Amniotic epithelial cell (primary cell): ENCODE measurements around the gene DNAH1.

ENCODE experiments used
- DNase-seq: peaks from one replicate; pipeline ENCODE4 v3.0.0-alpha.2; 2010; ENCODE audit warnings: low read depth

DNAH1 gene

GRCh38 chr3:52403271-52403841 is 87.2 kb downstream of the DNAH1 start:
- no peak for DNase-seq

- no peak for DNase-seq
These were observed 87.8 kb downstream of the DNAH1 start for GRCh38 chr3:52403955-52404354.

DNA sequence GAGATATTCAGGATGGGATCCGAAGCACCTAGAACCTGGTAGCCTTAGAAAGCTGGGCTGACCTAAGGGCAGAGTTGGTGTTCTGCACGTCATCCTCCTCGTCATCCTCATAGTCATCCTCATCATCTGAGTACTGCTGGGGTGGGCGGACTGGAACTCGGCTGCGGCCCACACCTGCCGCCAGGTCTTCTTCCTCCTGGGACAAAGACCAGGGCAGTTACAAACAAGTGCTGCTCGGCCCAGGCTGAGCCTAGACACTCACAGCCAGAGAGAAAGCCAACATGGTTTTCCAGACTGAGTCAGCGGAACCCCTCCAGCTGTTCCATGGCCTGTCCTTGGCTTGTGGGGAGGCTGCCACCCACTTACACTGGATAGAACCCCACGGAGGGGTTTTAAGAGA is 88.3 kb downstream of the DNAH1 start:
- DNase-seq: no peak

DNA sequence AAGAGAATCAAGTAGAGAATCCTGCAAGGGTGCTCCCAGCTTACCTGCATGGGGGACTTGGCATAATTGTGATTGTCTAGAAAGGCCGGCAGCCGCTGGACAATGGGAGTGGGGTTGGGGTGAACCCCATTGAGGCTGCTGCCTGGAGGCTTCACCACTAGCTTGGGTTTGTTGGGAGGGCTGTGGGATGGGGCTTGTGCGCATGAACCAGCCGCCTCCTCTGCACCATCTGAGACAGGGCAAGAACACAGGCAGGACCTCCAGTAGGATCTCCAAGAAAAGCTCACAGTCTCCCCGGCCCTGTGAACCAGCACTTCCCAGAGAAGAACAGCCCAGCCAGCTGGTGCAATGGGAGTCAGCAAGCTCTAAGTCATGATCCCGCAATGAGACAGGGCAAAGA is 88.9 kb downstream of the DNAH1 start:
- no peak for DNase-seq

- no peak for DNase-seq
These were observed 89.5 kb downstream of the DNAH1 start for GRCh38 chr3:52405601-52406110.

DNA sequence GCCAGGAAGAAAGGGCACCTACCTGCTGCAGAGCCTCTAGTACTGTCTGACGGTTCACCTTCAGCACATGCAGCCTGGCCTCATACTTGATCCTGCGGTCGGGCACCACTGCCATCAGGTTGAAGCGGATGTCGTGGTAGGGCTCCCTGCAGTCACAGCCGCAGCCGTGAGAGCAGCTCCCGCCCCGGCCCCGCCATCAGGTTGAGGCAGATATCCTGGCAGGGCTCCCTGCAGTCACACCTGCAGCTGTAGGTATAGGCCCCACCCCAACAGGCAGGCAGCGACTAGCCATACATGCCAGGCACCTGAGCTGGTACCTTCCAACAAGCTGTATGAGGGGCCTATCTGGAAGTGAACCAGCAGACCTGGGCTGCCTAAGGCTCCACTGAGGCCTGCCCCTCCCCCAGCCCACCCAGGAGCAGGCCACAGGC is 90.1 kb downstream of the DNAH1 start:
- no peak for DNase-seq

- DNase-seq: no peak
These were observed 90.8 kb downstream of the DNAH1 start for GRCh38 chr3:52406791-52407510.

- DNase-seq: no peak
These were observed 91.7 kb downstream of the DNAH1 start for GRCh38 chr3:52407779-52408178.

DNA sequence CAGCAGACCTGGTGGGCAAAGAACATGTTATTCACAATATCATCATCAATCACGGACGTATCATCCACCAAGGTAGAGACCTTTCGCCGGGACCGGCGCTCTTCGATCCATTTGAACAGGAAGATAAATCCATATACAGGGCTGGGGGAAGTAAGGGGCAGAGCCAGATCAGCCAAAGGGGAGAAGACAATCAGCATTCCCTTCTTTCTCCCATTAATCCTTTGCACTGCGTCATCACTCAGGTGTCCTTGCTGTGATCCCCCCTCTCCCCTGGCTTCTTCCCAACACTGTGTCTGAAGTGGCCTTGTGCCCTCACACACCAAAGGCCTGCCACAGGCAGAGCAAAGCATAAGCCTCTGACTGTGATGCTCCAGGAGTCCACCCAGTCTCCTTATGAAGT is 92.3 kb downstream of the DNAH1 start:
- DNase-seq: no peak

GRCh38 chr3:52415800-52416199 is 99.7 kb downstream of the DNAH1 start:
- no peak for DNase-seq

DNA sequence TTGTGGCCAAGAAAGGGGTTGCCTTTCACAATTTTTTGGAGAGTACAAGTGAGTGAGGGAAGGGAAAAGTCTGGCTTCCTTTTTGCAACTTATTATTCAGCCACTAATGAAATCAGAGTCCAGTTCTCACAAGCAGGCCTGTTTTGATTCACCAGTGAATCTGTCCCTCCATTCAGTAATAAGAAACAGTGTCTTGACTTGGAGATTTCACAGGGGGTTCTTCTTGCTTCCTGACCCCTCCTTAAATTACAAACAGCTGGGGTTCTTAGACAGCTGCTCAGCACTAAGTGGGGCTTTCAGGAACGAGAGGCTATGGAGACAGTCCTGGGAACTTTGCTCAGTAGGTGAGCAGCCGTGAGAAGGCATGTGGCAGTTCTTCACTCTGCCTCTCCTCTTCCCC is 104.3 kb downstream of the DNAH1 start:
- DNase-seq: no peak

DNA sequence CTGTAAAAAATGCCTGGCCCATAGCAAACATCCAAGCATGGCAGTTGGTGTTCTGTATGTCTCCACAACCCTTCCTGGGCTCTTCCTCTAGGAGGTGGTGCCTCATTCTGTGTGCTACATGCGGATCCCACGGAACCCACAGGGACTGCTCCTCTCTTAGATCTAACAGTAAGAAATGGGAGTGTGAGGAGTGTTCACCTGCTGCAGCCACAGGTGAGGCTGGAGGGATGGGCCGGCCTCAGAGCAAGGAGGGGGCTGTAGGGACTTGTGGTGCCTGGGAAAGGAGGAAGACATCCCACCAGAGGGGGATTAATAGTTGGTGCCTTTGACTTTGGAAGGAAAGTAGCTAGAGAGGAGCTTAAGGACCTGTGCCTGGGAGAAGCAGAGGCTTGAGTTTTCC is 106.5 kb downstream of the DNAH1 start:
- DNase-seq: no peak

GRCh38 chr3:52423173-52423572 is 107.1 kb downstream of the DNAH1 start:
- no peak for DNase-seq

- DNase-seq: peak; percentile 79
These were observed 112.3 kb downstream of the DNAH1 start for GRCh38 chr3:52428151-52429005.

DNA sequence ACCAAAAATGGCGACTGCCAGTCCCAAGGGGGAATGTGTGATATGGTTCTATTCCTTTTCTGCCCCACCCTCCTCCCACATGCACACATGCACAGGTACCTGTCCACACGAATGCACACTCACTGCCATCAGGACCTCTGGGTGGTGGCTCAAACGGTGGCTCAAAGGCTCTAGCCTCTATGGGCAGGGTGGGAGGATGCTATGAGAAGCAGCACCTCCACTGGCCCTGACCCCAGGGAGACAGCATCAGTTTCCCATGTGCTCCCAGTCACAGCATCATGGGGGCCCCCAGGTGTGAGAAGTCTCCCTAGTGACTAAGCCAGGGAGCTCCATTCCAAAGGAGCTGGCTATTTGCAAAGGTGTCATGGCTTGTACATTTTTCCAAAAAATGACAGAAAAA is 112.9 kb downstream of the DNAH1 start:
- DNase-seq: no peak

DNA sequence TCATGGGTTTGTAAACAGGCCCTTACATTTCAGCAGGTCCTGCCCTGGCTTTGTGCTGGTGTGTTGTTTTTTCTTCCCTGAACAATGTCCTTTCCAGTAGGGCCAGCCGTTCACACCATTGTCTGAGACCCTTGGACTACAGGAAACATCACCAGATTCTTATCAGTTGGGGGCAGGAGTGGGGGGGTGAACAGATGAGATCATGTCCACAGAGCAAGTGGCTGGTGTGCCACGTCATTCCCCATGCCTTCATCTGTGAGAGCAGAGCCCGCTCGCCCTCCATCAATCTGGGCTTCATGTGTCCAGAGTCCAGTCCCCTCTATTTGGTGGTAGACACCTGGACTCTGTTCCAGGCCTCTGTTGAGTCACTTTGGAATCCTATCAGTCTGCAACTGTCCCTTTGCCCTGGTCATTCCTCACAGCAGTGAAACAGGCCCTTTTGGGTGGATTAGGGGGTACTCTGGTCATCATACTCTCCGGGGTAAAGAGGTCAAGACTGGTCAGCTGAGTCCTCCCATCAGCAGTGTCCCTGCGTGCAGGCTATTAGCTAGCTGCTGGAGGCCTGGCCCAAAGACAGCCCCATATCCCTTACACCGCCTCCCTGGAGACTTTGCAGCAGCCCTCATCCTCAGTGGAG is 113.8 kb downstream of the DNAH1 start:
- no peak for DNase-seq

GRCh38 chr3:52430416-52430810 is 114.3 kb downstream of the DNAH1 start:
- no peak for DNase-seq

DNA sequence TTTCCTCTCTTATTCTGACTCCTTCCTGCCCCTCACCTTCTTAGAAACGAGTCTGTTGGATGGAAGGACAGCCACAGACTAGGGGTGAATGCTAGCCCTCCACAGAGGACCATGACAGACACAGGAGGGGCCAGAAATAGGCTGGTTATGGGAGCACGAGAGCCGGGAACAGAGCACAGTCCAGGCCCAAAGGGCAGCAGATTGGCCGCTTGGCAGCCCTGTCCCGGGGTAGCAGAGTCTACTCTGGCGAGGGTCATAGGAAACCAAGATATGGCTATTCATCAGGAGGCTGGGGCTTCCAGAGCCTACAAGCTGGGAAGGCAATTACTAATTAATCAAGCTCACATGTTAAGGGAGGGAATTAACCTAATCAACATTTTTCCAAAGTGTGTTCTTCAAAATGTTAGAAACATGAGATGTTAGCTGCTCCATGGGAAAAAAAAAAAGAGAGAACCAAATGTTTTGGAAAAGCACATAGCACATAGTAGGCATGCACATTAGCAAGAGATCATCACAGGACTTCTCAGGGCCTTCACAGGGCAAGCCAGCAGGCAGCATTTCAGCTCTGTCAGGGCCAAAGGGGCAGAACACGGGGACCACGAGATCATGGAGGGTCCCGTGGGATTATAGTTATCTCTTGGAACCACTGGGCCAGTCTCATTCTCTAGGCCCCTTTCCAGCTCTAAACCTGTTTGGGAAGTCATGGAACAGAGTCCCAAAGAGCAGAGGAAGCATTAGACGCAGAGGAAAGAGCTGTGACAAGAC is 115.5 kb downstream of the DNAH1 start:
- DNase-seq: no peak

DNA sequence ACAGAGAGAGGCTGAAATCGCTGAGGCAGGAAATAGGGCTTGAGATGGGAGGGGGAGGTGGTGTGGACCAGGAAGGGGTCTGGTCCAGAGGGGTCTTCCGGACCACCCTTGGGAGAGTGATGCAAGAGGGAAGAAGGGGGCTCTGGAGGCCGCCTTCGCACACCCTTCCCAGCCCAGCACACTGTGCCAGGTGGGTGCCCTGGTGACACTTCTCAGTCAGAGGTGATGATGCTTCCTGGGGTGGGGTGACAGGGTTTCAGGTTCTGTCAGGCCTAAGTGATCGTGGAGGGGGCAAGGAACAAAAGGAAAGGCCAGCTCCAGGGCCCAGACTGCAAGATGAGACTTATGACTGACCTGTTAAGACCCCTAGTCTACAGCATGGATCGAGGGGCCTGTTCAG is 116.1 kb downstream of the DNAH1 start:
- no peak for DNase-seq

- DNase-seq: no peak
These were observed 116.6 kb downstream of the DNAH1 start for GRCh38 chr3:52432691-52433141.

DNA sequence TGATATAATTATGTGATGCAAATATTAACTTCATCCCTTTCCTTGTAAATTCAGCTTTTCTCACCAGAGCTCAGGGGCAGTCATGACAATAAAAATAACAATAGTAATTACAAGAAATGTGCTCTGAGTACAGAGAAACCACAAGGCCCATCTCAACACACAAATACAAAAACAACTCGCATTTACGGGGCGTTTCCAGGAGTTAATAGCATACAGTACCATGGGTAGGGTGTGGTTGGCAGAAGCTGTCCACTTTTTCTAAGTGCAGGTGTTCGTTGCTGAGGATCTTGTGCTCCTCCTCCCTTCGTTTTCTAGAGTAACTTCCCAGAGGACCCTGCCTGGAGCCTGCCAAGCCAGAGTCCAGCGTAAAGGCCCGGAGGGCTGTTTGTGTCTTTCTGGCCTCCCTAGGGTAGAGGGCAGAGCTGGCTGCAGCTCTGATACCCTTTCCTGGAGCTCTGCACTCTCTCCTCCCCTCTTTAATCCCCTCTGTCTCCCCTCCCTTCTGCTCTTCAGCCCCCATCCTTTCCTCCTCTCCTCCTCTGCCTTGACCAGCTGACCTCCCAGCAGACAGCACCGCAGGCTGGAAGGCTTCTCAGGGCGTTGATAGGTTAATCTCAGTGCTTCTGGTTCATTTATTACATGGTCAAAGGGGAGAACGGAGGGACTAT is 117.3 kb downstream of the DNAH1 start:
- no peak for DNase-seq
